ENCODE measurements around the gene THAP11.

Gene THAP11

DNA sequence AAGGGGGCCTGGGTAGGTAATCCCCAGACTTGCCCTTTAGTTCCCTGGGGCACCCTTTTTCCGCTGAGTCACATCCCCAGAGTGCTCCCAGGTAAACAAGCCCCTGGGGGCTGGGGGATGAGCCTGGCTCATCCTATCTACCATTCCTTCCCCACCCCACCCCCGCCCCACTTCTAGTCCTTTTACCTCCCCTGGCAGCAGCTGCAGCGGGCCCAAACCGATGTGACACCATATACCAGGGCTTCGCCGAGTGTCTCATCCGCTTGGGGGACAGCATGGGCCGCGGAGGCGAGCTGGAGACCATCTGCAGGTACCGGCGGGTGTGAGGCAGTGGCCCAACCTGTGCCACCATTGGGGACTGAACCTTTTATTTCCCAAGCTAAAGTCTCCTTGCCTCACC, 43.4 kb downstream of the THAP11 start:
- H3K4me3 ChIP-seq (ENCODE audit: low read depth, low read length), result no peak overlapping the region
- DNase-seq (ENCODE audit: low read depth), result no peak

DNA sequence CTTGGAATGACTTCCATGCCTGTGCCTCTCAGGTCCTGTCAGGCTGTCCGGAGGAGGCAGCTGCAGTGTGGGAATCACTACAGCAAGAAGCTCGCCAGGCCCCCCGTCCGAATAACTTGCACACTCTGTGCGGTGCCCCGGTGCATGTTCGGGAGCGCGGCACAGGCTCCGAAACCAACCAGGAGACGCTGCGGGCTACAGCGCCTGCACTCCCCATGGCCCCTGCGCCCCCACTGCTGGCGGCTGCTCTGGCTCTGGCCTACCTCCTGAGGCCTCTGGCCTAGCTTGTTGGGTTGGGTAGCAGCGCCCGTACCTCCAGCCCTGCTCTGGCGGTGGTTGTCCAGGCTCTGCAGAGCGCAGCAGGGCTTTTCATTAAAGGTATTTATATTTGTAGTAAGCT, 43.9 kb downstream of the THAP11 start:
- H3K4me3 ChIP-seq (ENCODE audit: low read depth, low read length), result no peak overlapping the region
- no peak for DNase-seq (ENCODE audit: low read depth)
- TF ChIP-seq, protein P1, sequence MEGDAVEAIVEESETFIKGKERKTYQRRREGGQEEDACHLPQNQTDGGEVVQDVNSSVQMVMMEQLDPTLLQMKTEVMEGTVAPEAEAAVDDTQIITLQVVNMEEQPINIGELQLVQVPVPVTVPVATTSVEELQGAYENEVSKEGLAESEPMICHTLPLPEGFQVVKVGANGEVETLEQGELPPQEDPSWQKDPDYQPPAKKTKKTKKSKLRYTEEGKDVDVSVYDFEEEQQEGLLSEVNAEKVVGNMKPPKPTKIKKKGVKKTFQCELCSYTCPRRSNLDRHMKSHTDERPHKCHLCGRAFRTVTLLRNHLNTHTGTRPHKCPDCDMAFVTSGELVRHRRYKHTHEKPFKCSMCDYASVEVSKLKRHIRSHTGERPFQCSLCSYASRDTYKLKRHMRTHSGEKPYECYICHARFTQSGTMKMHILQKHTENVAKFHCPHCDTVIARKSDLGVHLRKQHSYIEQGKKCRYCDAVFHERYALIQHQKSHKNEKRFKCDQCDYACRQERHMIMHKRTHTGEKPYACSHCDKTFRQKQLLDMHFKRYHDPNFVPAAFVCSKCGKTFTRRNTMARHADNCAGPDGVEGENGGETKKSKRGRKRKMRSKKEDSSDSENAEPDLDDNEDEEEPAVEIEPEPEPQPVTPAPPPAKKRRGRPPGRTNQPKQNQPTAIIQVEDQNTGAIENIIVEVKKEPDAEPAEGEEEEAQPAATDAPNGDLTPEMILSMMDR (IDR thresholded peaks at IDR 0.05; ENCODE audit: low read depth, low read length), result no peak

More for the DNA sequence above, 43.4 kb downstream of the THAP11 start:
- TF ChIP-seq POLR2A (IDR thresholded peaks at IDR 0.05; ENCODE audit: extremely low read depth, insufficient read length), result no peak
- TF ChIP-seq, protein P2, sequence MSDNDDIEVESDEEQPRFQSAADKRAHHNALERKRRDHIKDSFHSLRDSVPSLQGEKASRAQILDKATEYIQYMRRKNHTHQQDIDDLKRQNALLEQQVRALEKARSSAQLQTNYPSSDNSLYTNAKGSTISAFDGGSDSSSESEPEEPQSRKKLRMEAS (IDR thresholded peaks at IDR 0.05; ENCODE audit: low read depth, low read length), result no peak
- no peak for TF ChIP-seq MYC (IDR thresholded peaks at IDR 0.05; ENCODE audit: low read depth, low read length)
- TF ChIP-seq, protein P1 (IDR thresholded peaks at IDR 0.05; ENCODE audit: low read depth, low read length), result no peak

DNA sequence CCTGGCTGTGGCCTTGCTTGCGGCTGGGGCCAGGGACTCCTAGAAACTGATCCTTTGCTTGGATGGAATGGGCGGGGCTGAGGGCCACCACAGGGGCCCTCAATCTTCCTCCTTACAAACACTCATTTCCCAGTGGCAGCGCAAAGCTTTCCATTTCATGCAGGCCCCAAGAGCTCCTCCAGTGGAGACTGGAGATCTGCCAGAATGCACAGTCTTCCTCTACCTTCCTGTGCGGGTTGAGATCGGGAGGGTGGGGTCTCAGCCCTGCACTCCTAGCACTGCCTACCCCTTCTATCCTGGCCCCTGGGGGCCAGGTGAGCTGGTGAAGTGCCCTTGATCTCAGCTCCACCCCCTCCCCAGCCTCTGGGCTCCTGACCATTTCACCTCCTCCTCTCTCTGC, 44.3 kb downstream of the THAP11 start:
- H3K4me3 ChIP-seq (ENCODE audit: low read depth, low read length), result no peak overlapping the region
- no peak for DNase-seq (ENCODE audit: low read depth)
- TF ChIP-seq MYC (IDR thresholded peaks at IDR 0.05; ENCODE audit: low read depth, low read length), result no peak
- TF ChIP-seq, protein P2 (IDR thresholded peaks at IDR 0.05; ENCODE audit: low read depth, low read length), result no peak
- TF ChIP-seq, protein P1 (IDR thresholded peaks at IDR 0.05; ENCODE audit: low read depth, low read length), result no peak
- TF ChIP-seq POLR2A (IDR thresholded peaks at IDR 0.05; ENCODE audit: extremely low read depth, insufficient read length), result no peak

DNA sequence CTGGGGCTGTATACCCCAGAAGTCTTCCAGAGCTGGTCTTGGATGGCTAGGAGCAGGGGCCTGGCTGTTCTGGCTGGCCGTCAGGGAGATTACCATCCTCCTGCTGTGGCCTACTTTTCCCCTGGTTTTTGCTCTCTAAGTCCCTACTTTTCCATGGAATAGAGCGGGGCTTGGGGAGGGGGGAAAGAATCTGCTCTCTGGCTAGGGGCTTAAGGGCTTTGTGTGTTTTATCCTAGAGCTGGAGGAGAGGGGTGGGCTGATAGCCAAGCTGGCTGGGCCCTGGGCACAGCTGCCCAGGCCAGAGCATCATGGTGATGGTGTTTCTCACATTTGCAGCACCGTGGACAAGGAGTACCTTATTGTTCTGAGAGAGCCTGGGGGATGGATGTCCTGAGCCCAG, 46.2 kb downstream of the THAP11 start:
- TF ChIP-seq, protein P1 (IDR thresholded peaks at IDR 0.05; ENCODE audit: low read depth, low read length), result no peak
- TF ChIP-seq MYC (IDR thresholded peaks at IDR 0.05; ENCODE audit: low read depth, low read length) (no peak), POLR2A (IDR thresholded peaks at IDR 0.05; ENCODE audit: extremely low read depth, insufficient read length) (no peak)
- TF ChIP-seq, protein P2 (IDR thresholded peaks at IDR 0.05; ENCODE audit: low read depth, low read length), result no peak
- DNase-seq (ENCODE audit: low read depth), result no peak
- H3K4me3 ChIP-seq (ENCODE audit: low read depth, low read length), result no peak overlapping the region

DNA sequence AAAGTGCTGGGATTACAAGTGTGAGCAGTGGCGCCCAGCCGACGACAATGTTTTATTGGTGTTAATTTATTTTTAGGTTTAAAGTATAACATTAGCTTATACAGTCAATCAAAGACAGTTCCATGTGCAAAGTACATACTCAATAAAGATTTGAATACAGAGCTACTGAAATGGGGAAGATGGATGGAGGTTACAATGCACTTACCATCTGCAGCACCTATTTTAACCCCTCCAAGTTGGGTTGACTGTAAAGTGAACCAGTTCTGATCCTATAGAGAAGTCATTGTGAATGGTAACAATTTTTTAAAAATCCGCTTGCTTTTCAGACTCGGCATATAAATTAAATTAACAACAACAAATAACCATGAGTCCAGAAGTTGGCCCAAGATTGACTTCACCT, 50.3 kb downstream of the THAP11 start:
- H3K4me3 ChIP-seq (ENCODE audit: low read depth, low read length), result peak overlapping the region; percentile 70
- no peak for DNase-seq (ENCODE audit: low read depth)
- TF ChIP-seq POLR2A (IDR thresholded peaks at IDR 0.05; ENCODE audit: extremely low read depth, insufficient read length), result no peak
- no peak for TF ChIP-seq MYC (IDR thresholded peaks at IDR 0.05; ENCODE audit: low read depth, low read length)
- TF ChIP-seq, protein P2 (IDR thresholded peaks at IDR 0.05; ENCODE audit: low read depth, low read length), result no peak
- TF ChIP-seq, protein P1 (IDR thresholded peaks at IDR 0.05; ENCODE audit: low read depth, low read length), result no peak

Measured in NB4 (cell line).